HUES6 (cell line): ENCODE data around the gene TEX14.
"Not testable (repeated sequence)": the region's sequence is repeated elsewhere in the genome, so short reads cannot be mapped to it uniquely, and the experiment has no call there.

ENCODE experiments used
- H3K27ac ChIP-seq: 2 replicates; pipeline ENCODE4 v1.7.0; 2013; ENCODE audit warnings: low read depth, mild to moderate bottlenecking, low read length, inconsistent platforms
- H3K27me3 ChIP-seq: 2 replicates; pipeline ENCODE4 v1.6.1; 2013; ENCODE audit warnings: low read length; ENCODE audit not compliant: control insufficient read depth, insufficient read depth
- H3K36me3 ChIP-seq: 2 replicates; pipeline ENCODE4 v1.6.1; 2013; ENCODE audit warnings: low read length; ENCODE audit not compliant: control insufficient read depth, insufficient read depth
- H3K4me1 ChIP-seq: 2 replicates; pipeline ENCODE4 v1.6.1; 2013; ENCODE audit warnings: low read length; ENCODE audit not compliant: control insufficient read depth, insufficient read depth
- H3K4me3 ChIP-seq: 2 replicates; pipeline ENCODE4 v1.5.1; 2013; ENCODE audit warnings: low read depth, low read length
- H3K9ac ChIP-seq: one replicate; pipeline ENCODE4 v1.6.1; 2013; ENCODE audit warnings: mild to moderate bottlenecking, low read length
- H3K9me3 ChIP-seq: 2 replicates; pipeline ENCODE4 v1.6.1; 2013; ENCODE audit warnings: low read depth, low read length; ENCODE audit not compliant: control insufficient read depth, insufficient read depth

Gene TEX14

GRCh38 chr17:58595194-58595792, 96.6 kb downstream of the TEX14 start:
- Histone ChIP-seq H3K4me3 (no peak overlapping the region), H3K4me1 (no peaks in the 10 kb centered on the region), H3K27me3 (no peaks in the 10 kb centered on the region), H3K9me3 (no peaks in the 10 kb centered on the region), H3K9ac (no peak overlapping the region), H3K36me3 (no peaks in the 10 kb centered on the region), H3K27ac (no peak overlapping the region)

GRCh38 chr17:58593123-58593522, 98.7 kb downstream of the TEX14 start:
- Histone ChIP-seq H3K9me3 (no peaks in the 10 kb centered on the region), H3K36me3 (no peaks in the 10 kb centered on the region), H3K27me3 (no peaks in the 10 kb centered on the region), H3K9ac (no peak overlapping the region), H3K4me1 (no peaks in the 10 kb centered on the region), H3K27ac (no peak overlapping the region), H3K4me3 (no peak overlapping the region)

GRCh38 chr17:58591455-58591854, 100.4 kb downstream of the TEX14 start:
- Histone ChIP-seq H3K9me3 (no peaks in the 10 kb centered on the region), H3K9ac (no peak overlapping the region), H3K27ac (no peak overlapping the region), H3K4me3 (no peak overlapping the region), H3K27me3 (no peaks in the 10 kb centered on the region), H3K36me3 (no peaks in the 10 kb centered on the region), H3K4me1 (no peaks in the 10 kb centered on the region)

- H3K36me3 ChIP-seq = no peaks in the 10 kb centered on the region
- H3K9ac ChIP-seq = no peak overlapping the region
- H3K27me3 ChIP-seq = no peaks in the 10 kb centered on the region
- no peak overlapping the region for H3K27ac ChIP-seq
- H3K4me3 ChIP-seq = no peak overlapping the region
- no peaks in the 10 kb centered on the region for H3K4me1 ChIP-seq
- H3K9me3 ChIP-seq = no peaks in the 10 kb centered on the region
Measured at GRCh38 chr17:58590377-58590776, 101.5 kb downstream of the TEX14 start.

- Histone ChIP-seq H3K27ac (no peak overlapping the region), H3K9me3 (no peaks in the 10 kb centered on the region), H3K9ac (no peak overlapping the region), H3K4me3 (no peak overlapping the region), H3K4me1 (no peaks in the 10 kb centered on the region), H3K27me3 (no peaks in the 10 kb centered on the region), H3K36me3 (no peaks in the 10 kb centered on the region)
Measured at GRCh38 chr17:58587713-58588117, 104.1 kb downstream of the TEX14 start.

GRCh38 chr17:58586009-58586644, 105.7 kb downstream of the TEX14 start:
- H3K27me3 ChIP-seq = no peaks in the 10 kb centered on the region
- no peak overlapping the region for H3K4me3 ChIP-seq
- no peak overlapping the region for H3K27ac ChIP-seq
- H3K9ac ChIP-seq = no peak overlapping the region
- H3K4me1 ChIP-seq = no peaks in the 10 kb centered on the region
- no peaks in the 10 kb centered on the region for H3K9me3 ChIP-seq
- H3K36me3 ChIP-seq = no peaks in the 10 kb centered on the region

- H3K27me3 ChIP-seq = no peaks in the 10 kb centered on the region
- no peaks in the 10 kb centered on the region for H3K9me3 ChIP-seq
- H3K4me1 ChIP-seq = no peaks in the 10 kb centered on the region
- H3K9ac ChIP-seq = no peak overlapping the region
- H3K27ac ChIP-seq = no peak overlapping the region
- no peak overlapping the region for H3K4me3 ChIP-seq
- H3K36me3 ChIP-seq = no peaks in the 10 kb centered on the region
Measured at GRCh38 chr17:58585554-58585953, 106.3 kb downstream of the TEX14 start.

GRCh38 chr17:58583486-58583885, 108.4 kb downstream of the TEX14 start:
- Histone ChIP-seq H3K9ac (no peak overlapping the region), H3K27me3 (no peaks in the 10 kb centered on the region), H3K4me3 (no peak overlapping the region), H3K36me3 (no peaks in the 10 kb centered on the region), H3K27ac (no peak overlapping the region), H3K4me1 (no peaks in the 10 kb centered on the region), H3K9me3 (no peaks in the 10 kb centered on the region)

- H3K27me3 ChIP-seq, H3K27ac ChIP-seq, H3K9ac ChIP-seq, H3K4me3 ChIP-seq, H3K9me3 ChIP-seq, H3K36me3 ChIP-seq, H3K4me1 ChIP-seq: not testable (repeated sequence)
Measured at GRCh38 chr17:58582718-58583117, 109.1 kb downstream of the TEX14 start.

GRCh38 chr17:58580671-58581070, 111.2 kb downstream of the TEX14 start:
- no peaks in the 10 kb centered on the region for H3K9me3 ChIP-seq
- H3K9ac ChIP-seq = no peak overlapping the region
- H3K4me1 ChIP-seq = no peaks in the 10 kb centered on the region
- no peak overlapping the region for H3K4me3 ChIP-seq
- H3K27me3 ChIP-seq = no peaks in the 10 kb centered on the region
- H3K36me3 ChIP-seq = no peaks in the 10 kb centered on the region
- H3K27ac ChIP-seq = no peak overlapping the region

- H3K36me3 ChIP-seq = no peaks in the 10 kb centered on the region
- H3K27ac ChIP-seq = no peak overlapping the region
- H3K4me3 ChIP-seq = no peak overlapping the region
- H3K27me3 ChIP-seq = no peaks in the 10 kb centered on the region
- H3K9me3 ChIP-seq = no peaks in the 10 kb centered on the region
- H3K9ac ChIP-seq = no peak overlapping the region
- H3K4me1 ChIP-seq = no peaks in the 10 kb centered on the region
Measured at GRCh38 chr17:58577696-58578095, 114.1 kb downstream of the TEX14 start.
